ENCODE results near the gene CYB5R3. TPM values are rescaled to one million over a fixed set of nuclear protein-coding genes. Genes with fewer than 3 reads are reported as not detected.

Gene CYB5R3
- total RNA-seq, result 10 to 100 TPM; 68.4 to 74.3 TPM

GRCh38 chr22:42649246-42650099 lies at the start of gene CYB5R3:
TSS of gene CYB5R3 (minus strand) at chr22:42649392. CDS start at chr22:42649315, 77 bp downstream.
- Mint-ChIP-seq H3K4me3 (peak within 1 kb of the TSS; percentile 100), H3K27ac (peak within 1 kb of the TSS; percentile 99), H3K36me3 (ENCODE audit: low read depth) (peaks cover 3% of the 10 kb centered on the region), H3K4me1 (peaks cover 29% of the 10 kb centered on the region), H3K9me3 (no peaks in the 10 kb centered on the region), H3K27me3 (no peaks in the 10 kb centered on the region)
- DNase-seq, result peak; percentile 81
- POLR2A ChIA-PET, result interaction anchor here (0.8 to 5.8 kb wide), 10 partner anchors 11 to 503 kb away, joined by 3 to 79 read pairs (median 4); partner anchors contain the start of gene POLDIP3
- CTCF ChIA-PET, result interaction anchor here (0.6 to 1.8 kb wide), 3 partner anchors 11 to 407 kb away, joined by 3 to 6 read pairs (median 3); no protein-coding TSS in a partner anchor

- DNase-seq, result no peak
- no peak overlapping the region for H3K4me3 Mint-ChIP-seq
- no peaks in the 10 kb centered on the region for H3K9me3 Mint-ChIP-seq
- ChIA-PET POLR2A (no interaction called here), CTCF (interaction anchor here (0.6 kb wide), 1 partner anchor 30 kb away, joined by 3 read pairs; no protein-coding TSS in a partner anchor)
- H3K4me1 Mint-ChIP-seq, result no peaks in the 10 kb centered on the region
- H3K27ac Mint-ChIP-seq, result no peak overlapping the region
- no peaks in the 10 kb centered on the region for H3K36me3 Mint-ChIP-seq (ENCODE audit: low read depth)
- no peaks in the 10 kb centered on the region for H3K27me3 Mint-ChIP-seq
Measured at GRCh38 chr22:42697542-42698013, 48.4 kb upstream of the CYB5R3 start.

- POLR2A ChIA-PET, result no interaction called here
- CTCF ChIA-PET, result interaction anchor here (0.5 kb wide), 1 partner anchor 86 kb away, joined by 4 read pairs; no protein-coding TSS in a partner anchor
- Mint-ChIP-seq H3K4me1 (no peaks in the 10 kb centered on the region), H3K4me3 (no peak overlapping the region), H3K36me3 (ENCODE audit: low read depth) (no peaks in the 10 kb centered on the region), H3K27ac (no peak overlapping the region), H3K27me3 (no peaks in the 10 kb centered on the region), H3K9me3 (no peaks in the 10 kb centered on the region)
- no peak for DNase-seq
Measured at GRCh38 chr22:42696331-42696967, 47.3 kb upstream of the CYB5R3 start.

- Mint-ChIP-seq H3K36me3 (ENCODE audit: low read depth) (no peaks in the 10 kb centered on the region), H3K9me3 (no peaks in the 10 kb centered on the region), H3K4me1 (no peaks in the 10 kb centered on the region), H3K27me3 (no peaks in the 10 kb centered on the region), H3K4me3 (no peak overlapping the region), H3K27ac (no peak overlapping the region)
- ChIA-PET CTCF (no interaction called here), POLR2A (no interaction called here)
- DNase-seq, result no peak
Measured at GRCh38 chr22:42695294-42695693, 46.1 kb upstream of the CYB5R3 start.

- no peak for DNase-seq
- H3K27ac Mint-ChIP-seq, result no peak overlapping the region
- H3K27me3 Mint-ChIP-seq, result no peaks in the 10 kb centered on the region
- H3K4me3 Mint-ChIP-seq, result no peak overlapping the region
- H3K36me3 Mint-ChIP-seq (ENCODE audit: low read depth), result no peaks in the 10 kb centered on the region
- no peaks in the 10 kb centered on the region for H3K9me3 Mint-ChIP-seq
- H3K4me1 Mint-ChIP-seq, result no peaks in the 10 kb centered on the region
- POLR2A ChIA-PET, result interaction anchor here (1.1 kb wide), 1 partner anchor 78 kb away, joined by 3 read pairs; no protein-coding TSS in a partner anchor
- CTCF ChIA-PET, result no interaction called here
Measured at GRCh38 chr22:42693763-42694683, 44.8 kb upstream of the CYB5R3 start.

GRCh38 chr22:42693055-42693762 lies 44.0 kb upstream of the CYB5R3 start:
- CTCF ChIA-PET, result no interaction called here
- no peak overlapping the region for H3K4me3 Mint-ChIP-seq
- H3K9me3 Mint-ChIP-seq, result no peaks in the 10 kb centered on the region
- no peaks in the 10 kb centered on the region for H3K27me3 Mint-ChIP-seq
- no peak for DNase-seq
- POLR2A ChIA-PET, result no interaction called here
- no peaks in the 10 kb centered on the region for H3K4me1 Mint-ChIP-seq
- H3K36me3 Mint-ChIP-seq (ENCODE audit: low read depth), result no peaks in the 10 kb centered on the region
- H3K27ac Mint-ChIP-seq, result no peak overlapping the region

GRCh38 chr22:42692239-42693054 lies 43.3 kb upstream of the CYB5R3 start:
- no peak for DNase-seq
- ChIA-PET CTCF (no interaction called here), POLR2A (no interaction called here)
- H3K27me3 Mint-ChIP-seq, result no peaks in the 10 kb centered on the region
- H3K27ac Mint-ChIP-seq, result no peak overlapping the region
- no peaks in the 10 kb centered on the region for H3K4me1 Mint-ChIP-seq
- H3K36me3 Mint-ChIP-seq (ENCODE audit: low read depth), result no peaks in the 10 kb centered on the region
- H3K9me3 Mint-ChIP-seq, result no peaks in the 10 kb centered on the region
- no peak overlapping the region for H3K4me3 Mint-ChIP-seq

- no peak overlapping the region for H3K27ac Mint-ChIP-seq
- no peaks in the 10 kb centered on the region for H3K4me1 Mint-ChIP-seq
- H3K9me3 Mint-ChIP-seq, result no peaks in the 10 kb centered on the region
- no peak overlapping the region for H3K4me3 Mint-ChIP-seq
- no peaks in the 10 kb centered on the region for H3K36me3 Mint-ChIP-seq (ENCODE audit: low read depth)
- no peak for DNase-seq
- POLR2A ChIA-PET, result no interaction called here
- CTCF ChIA-PET, result no interaction called here
- H3K27me3 Mint-ChIP-seq, result no peaks in the 10 kb centered on the region
Measured at GRCh38 chr22:42691440-42691839, 42.2 kb upstream of the CYB5R3 start.

- no peaks in the 10 kb centered on the region for H3K9me3 Mint-ChIP-seq
- no peaks in the 10 kb centered on the region for H3K4me1 Mint-ChIP-seq
- ChIA-PET POLR2A (no interaction called here), CTCF (no interaction called here)
- no peak overlapping the region for H3K4me3 Mint-ChIP-seq
- H3K27ac Mint-ChIP-seq, result no peak overlapping the region
- DNase-seq, result no peak
- H3K27me3 Mint-ChIP-seq, result no peaks in the 10 kb centered on the region
- H3K36me3 Mint-ChIP-seq (ENCODE audit: low read depth), result no peaks in the 10 kb centered on the region
Measured at GRCh38 chr22:42688241-42689211, 39.3 kb upstream of the CYB5R3 start.

- Mint-ChIP-seq H3K4me3 (no peak overlapping the region), H3K36me3 (ENCODE audit: low read depth) (no peaks in the 10 kb centered on the region), H3K27ac (no peak overlapping the region), H3K27me3 (no peaks in the 10 kb centered on the region), H3K9me3 (no peaks in the 10 kb centered on the region), H3K4me1 (no peaks in the 10 kb centered on the region)
- POLR2A ChIA-PET, result no interaction called here
- CTCF ChIA-PET, result no interaction called here
- no peak for DNase-seq
Measured at GRCh38 chr22:42686756-42687491, 37.7 kb upstream of the CYB5R3 start.
